ENCODE measurements around the gene LDB2. TPM values are rescaled to one million over a fixed set of nuclear protein-coding genes. Genes with fewer than 3 reads are reported as not detected.

Gene LDB2
- total and polyA plus RNA-seq, 2 of the 8 experiments (the other 6 are each of a cell fraction or from before 2014, with no cell fraction given) = 57.0 to 140 TPM

DNA sequence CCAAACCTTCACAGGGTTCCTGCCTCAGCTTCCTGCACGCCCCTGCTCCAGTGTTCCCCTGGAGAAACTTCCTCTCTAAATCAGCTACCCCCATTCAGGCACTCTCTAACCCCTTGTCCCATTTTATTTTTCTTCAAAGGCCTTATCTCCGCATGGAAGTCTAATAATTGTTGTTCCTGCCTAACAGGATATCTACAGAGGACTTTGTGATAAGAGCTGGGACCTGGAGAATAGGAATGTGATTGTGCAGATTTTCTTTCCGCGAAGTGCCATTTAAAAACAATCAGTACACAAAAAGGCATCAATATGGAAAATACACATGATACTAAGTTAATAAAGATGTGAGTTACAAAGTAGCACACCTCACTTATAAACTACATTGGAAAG, 32.6 kb downstream of the LDB2 start:
- Histone ChIP-seq H3K4me2 (ENCODE audit: insufficient read depth in 1 of 2, low read depth in 2 of 2, low read length in 2 of 2) (no peak overlapping the region), H3K4me3 (ENCODE audit: extremely low read depth in 1 of 4, insufficient read depth in 2 of 4, low read depth in 3 of 4, low read length in 4 of 4) (no peak overlapping the region)
- CTCF ChIA-PET (ENCODE audit: partially characterized antibody) = interaction anchor here (0.9 to 2.2 kb wide), 5 partner anchors 51 to 95 kb away, joined by 3 to 7 read pairs (median 4); no protein-coding TSS in a partner anchor

More for the DNA sequence above, 32.6 kb downstream of the LDB2 start:
- H3K18ac ChIP-seq (ENCODE audit: extremely low read depth, low read length) = no peak overlapping the region
- peaks cover 2% of the 10 kb centered on the region; the same call in 1 of the 2 replicates for H3K23me2 ChIP-seq (ENCODE audit: low read depth, low read length)
- no peak overlapping the region for H4K5ac ChIP-seq (ENCODE audit: insufficient read length, low read depth, low read length)
- no peaks in the 10 kb centered on the region for H3K36me3 ChIP-seq (ENCODE audit: control insufficient read depth in 2 of 4, insufficient read depth in 4 of 4, low read length in 3 of 4)
- H3K79me2 ChIP-seq (ENCODE audit: control insufficient read depth in 1 of 2, insufficient read depth in 2 of 2, low read length in 2 of 2) = peaks cover 4 to 44% of the 10 kb centered on the region in 2 experiments; a peak in 2 of 4 replicates
- peaks cover 0 to 10% (median 4%) of the 10 kb centered on the region in 4 experiments; a peak in 4 of 7 replicates for H3K4me1 ChIP-seq (replicated peaks in 1 of 4; ENCODE audit: control insufficient read depth in 3 of 4, insufficient read depth in 4 of 4, low read length in 3 of 4)
- H3K9ac ChIP-seq (replicated peaks in 1 of 4; ENCODE audit: extremely low read depth in 1 of 4, low read depth in 3 of 4, low read length in 3 of 4) = no peak overlapping the region
- H3K27ac ChIP-seq (ENCODE audit: low read depth, low read length) = no peak overlapping the region
- no peak overlapping the region for H2AFZ ChIP-seq (ENCODE audit: low read length)
- no peaks in the 10 kb centered on the region for H3K9me3 ChIP-seq (ENCODE audit: insufficient read depth in 2 of 2, low read depth in 1 of 2, low read length in 1 of 2)
- H3K4ac ChIP-seq (replicated peaks; ENCODE audit: insufficient read length, low read depth, low read length) = no peak overlapping the region
- H2AK5ac ChIP-seq (ENCODE audit: low read depth, low read length) = no peak overlapping the region
- H3K79me1 ChIP-seq (ENCODE audit: low read depth, low read length) = no peaks in the 10 kb centered on the region
- H3K14ac ChIP-seq (ENCODE audit: insufficient read length) = no peak overlapping the region
- H4K20me1 ChIP-seq (replicated peaks in 1 of 2; ENCODE audit: control insufficient read depth in 1 of 2, insufficient read depth in 2 of 2, low read length in 2 of 2) = no peaks in the 10 kb centered on the region
- H4K91ac ChIP-seq (replicated peaks; ENCODE audit: insufficient read length, low read length) = no peak overlapping the region
- H4K8ac ChIP-seq (ENCODE audit: extremely low read depth, insufficient read depth, low read length) = no peak overlapping the region
- H3K27me3 ChIP-seq (replicated peaks in 1 of 4; ENCODE audit: control insufficient read depth in 3 of 4, extremely low read depth in 1 of 4, insufficient read depth in 3 of 4, low read length in 3 of 4) = no peaks in the 10 kb centered on the region
- no peak for FAIRE-seq
- no peak overlapping the region for H2BK120ac ChIP-seq (replicated peaks; ENCODE audit: low read depth, low read length)
- no peak overlapping the region for H2BK15ac ChIP-seq (ENCODE audit: low read length)
- H2BK20ac ChIP-seq (ENCODE audit: low read length) = no peak overlapping the region
- POLR2A ChIA-PET (ENCODE audit: partially characterized antibody) = interaction anchor here (1.3 kb wide), 1 partner anchor 9 kb away, joined by 5 read pairs; no protein-coding TSS in a partner anchor
- H2BK12ac ChIP-seq (ENCODE audit: low read depth, low read length) = no peak overlapping the region
- H3K23ac ChIP-seq (ENCODE audit: insufficient read length) = no peak overlapping the region
- TF ChIP-seq RFX5 (IDR thresholded peaks at IDR 0.05; ENCODE audit: borderline replicate concordance, low read depth, low read length) (no peak), EGR1 (IDR thresholded peaks at IDR 0.05; ENCODE audit: borderline replicate concordance, low read depth, low read length) (no peak), TAF1 (IDR thresholded peaks at IDR 0.05; ENCODE audit: low read depth, low read length) (no peak), SRF (IDR thresholded peaks at IDR 0.05; ENCODE audit: low read depth, low read length) (no peak), CBX5 (IDR thresholded peaks at IDR 0.05; ENCODE audit: low read depth, low read length) (no peak), POU5F1 (IDR thresholded peaks at IDR 0.05; ENCODE audit: low read depth, low read length) (no peak), POLR2AphosphoS5 (IDR thresholded peaks at IDR 0.05; ENCODE audit: low read depth, low read length) (no peak)
- TF ChIP-seq, protein P1, sequence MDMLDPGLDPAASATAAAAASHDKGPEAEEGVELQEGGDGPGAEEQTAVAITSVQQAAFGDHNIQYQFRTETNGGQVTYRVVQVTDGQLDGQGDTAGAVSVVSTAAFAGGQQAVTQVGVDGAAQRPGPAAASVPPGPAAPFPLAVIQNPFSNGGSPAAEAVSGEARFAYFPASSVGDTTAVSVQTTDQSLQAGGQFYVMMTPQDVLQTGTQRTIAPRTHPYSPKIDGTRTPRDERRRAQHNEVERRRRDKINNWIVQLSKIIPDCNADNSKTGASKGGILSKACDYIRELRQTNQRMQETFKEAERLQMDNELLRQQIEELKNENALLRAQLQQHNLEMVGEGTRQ (IDR thresholded peaks at IDR 0.05; ENCODE audit: low read length) = no peak
- no peak overlapping the region for H3K56ac ChIP-seq (replicated peaks; ENCODE audit: insufficient read length, low read depth, low read length)
- WGBS, 2 experiments (ENCODE audit: extremely low coverage in 1 of 2, insufficient coverage in 1 of 2, insufficient read length in 1 of 2, insufficient replicate concordance in 2 of 2, low coverage in 1 of 2, low lambda C conversion rate in 2 of 2, missing lambda C conversion rate in 1 of 2) = 70% methylated on average over 4 of the region's 4 CpGs; no CpG with 5 or more reads in 1 of the 2 experiments
- no peak overlapping the region for H2BK5ac ChIP-seq (ENCODE audit: low read depth, low read length)
- DNase-seq (ENCODE audit: low read depth in 1 of 2, low spot score in 2 of 2) = no peak

Data from H1 (cell line).